Right lobe of liver (tissue), 4 donors: ENCODE results near the gene DCAF11.

ENCODE experiments used
- POLR2A ChIP-seq: fragments of 450-650 bp; IDR thresholded peaks from one replicate; pipeline ENCODE4 v1.6.1; 2017; ENCODE audit warnings: antibody characterized with exemption, mild to moderate bottlenecking
- TF ChIP-seq, protein P1 (sequence below), 4 donors: fragments of 200-600 bp in 3 of 4; fragments of 450-650 bp in 1 of 4; IDR thresholded peaks; one replicate each; pipeline versions ENCODE4 v1.5.1 to v1.8.0; 2016 to 2022; ENCODE audit warnings: antibody characterized with exemption in 4 of 4, mild to moderate bottlenecking in 2 of 4
- donor health status: DM: no; HTN: no; CAD: no.
- donor health status: DM: no; HTN: no; CAD: no.
- donor health status: DM: no; HTN: yes; CAD: no.

GRCh38 chr14:24083462-24083861 is 31.1 kb upstream of the DCAF11 start:
- TF ChIP-seq POLR2A, result no peak
- TF ChIP-seq, protein P1, sequence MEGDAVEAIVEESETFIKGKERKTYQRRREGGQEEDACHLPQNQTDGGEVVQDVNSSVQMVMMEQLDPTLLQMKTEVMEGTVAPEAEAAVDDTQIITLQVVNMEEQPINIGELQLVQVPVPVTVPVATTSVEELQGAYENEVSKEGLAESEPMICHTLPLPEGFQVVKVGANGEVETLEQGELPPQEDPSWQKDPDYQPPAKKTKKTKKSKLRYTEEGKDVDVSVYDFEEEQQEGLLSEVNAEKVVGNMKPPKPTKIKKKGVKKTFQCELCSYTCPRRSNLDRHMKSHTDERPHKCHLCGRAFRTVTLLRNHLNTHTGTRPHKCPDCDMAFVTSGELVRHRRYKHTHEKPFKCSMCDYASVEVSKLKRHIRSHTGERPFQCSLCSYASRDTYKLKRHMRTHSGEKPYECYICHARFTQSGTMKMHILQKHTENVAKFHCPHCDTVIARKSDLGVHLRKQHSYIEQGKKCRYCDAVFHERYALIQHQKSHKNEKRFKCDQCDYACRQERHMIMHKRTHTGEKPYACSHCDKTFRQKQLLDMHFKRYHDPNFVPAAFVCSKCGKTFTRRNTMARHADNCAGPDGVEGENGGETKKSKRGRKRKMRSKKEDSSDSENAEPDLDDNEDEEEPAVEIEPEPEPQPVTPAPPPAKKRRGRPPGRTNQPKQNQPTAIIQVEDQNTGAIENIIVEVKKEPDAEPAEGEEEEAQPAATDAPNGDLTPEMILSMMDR (IDR thresholded peaks at IDR 0.05), result no peak
